ENCODE measurements around the gene SYT5. TPM values are rescaled to one million over a fixed set of nuclear protein-coding genes. Genes with fewer than 3 reads are reported as not detected.
"Not testable (repeated sequence)": the region's sequence is repeated elsewhere in the genome, so short reads cannot be mapped to it uniquely, and the experiment has no call there.

Gene SYT5
- total and polyA plus RNA-seq, 10 of the 15 experiments (the other 5 are each of a cell fraction or from before 2014, with no cell fraction given): 0.04 to 0.79 (median 0.26) TPM; not detected in 7

DNA sequence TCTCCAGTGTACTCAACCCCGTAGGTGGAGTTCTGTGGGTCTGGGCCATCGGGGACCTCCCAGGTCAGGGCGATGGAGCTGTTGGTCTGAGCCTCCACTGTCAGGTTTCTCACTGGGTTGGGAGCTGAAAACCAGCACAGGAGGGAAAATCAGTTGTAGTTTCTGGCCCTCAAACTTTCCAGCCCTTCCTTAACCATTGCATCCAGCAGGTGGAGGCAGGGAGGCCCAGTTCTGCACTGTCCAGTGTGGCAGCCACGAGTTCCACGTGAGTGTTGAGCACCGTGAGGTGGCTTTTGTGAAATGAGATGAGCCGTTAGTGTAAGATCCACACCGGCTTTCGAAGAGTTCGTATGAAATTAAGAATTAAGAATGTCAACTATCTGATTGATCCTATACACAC, 22.1 kb upstream of the SYT5 start:
- RAD21 ChIA-PET (ENCODE audit: unreplicated experiment); SMC1A ChIA-PET (ENCODE audit: uncharacterized antibody, unreplicated experiment); BruUV-seq (replicated peaks); H3K36me3 ChIP-seq (ENCODE audit: control insufficient read depth in 2 of 2, insufficient read depth in 2 of 2, low read length in 1 of 2); H3K4me1 ChIP-seq (ENCODE audit: control insufficient read depth, insufficient read depth, low read length); H2AFZ ChIP-seq (ENCODE audit: control insufficient read depth, low read depth, low read length); H3K4me3 ChIP-seq; CTCF ChIA-PET; DNase-seq (ENCODE audit: low read depth, low spot score); H3K4me2 ChIP-seq (ENCODE audit: control insufficient read depth, insufficient read depth); H3K9ac ChIP-seq (ENCODE audit: control insufficient read depth, insufficient read depth, low read length); H3K27ac ChIP-seq (ENCODE audit: control insufficient read depth, insufficient read depth); in situ Hi-C loops (cut with MboI); FAIRE-seq; ATAC-seq; H3K27me3 ChIP-seq (replicated peaks in 1 of 2; ENCODE audit: control insufficient read depth in 2 of 2, insufficient read depth in 2 of 2, low read length in 1 of 2); H3K9me3 ChIP-seq (replicated peaks; ENCODE audit: control insufficient read depth, insufficient read depth, low read length); H3K79me2 ChIP-seq (ENCODE audit: control insufficient read depth, insufficient read depth, low read length); H4K20me1 ChIP-seq (ENCODE audit: control insufficient read depth, insufficient read depth); intact Hi-C loops (cut with micrococcal nuclease; ENCODE audit: unreplicated experiment): not testable (repeated sequence)
- 37% methylated on average over 10 of the region's 10 CpGs for WGBS (ENCODE audit: insufficient coverage, insufficient replicate concordance, low lambda C conversion rate, missing lambda C conversion rate)
- TF ChIP-seq, protein P1, sequence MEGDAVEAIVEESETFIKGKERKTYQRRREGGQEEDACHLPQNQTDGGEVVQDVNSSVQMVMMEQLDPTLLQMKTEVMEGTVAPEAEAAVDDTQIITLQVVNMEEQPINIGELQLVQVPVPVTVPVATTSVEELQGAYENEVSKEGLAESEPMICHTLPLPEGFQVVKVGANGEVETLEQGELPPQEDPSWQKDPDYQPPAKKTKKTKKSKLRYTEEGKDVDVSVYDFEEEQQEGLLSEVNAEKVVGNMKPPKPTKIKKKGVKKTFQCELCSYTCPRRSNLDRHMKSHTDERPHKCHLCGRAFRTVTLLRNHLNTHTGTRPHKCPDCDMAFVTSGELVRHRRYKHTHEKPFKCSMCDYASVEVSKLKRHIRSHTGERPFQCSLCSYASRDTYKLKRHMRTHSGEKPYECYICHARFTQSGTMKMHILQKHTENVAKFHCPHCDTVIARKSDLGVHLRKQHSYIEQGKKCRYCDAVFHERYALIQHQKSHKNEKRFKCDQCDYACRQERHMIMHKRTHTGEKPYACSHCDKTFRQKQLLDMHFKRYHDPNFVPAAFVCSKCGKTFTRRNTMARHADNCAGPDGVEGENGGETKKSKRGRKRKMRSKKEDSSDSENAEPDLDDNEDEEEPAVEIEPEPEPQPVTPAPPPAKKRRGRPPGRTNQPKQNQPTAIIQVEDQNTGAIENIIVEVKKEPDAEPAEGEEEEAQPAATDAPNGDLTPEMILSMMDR (IDR thresholded peaks at IDR 0.05 in 2 of 3, conservative IDR thresholded peaks at IDR 0.05 in 1 of 3; ENCODE audit: control insufficient read depth in 2 of 3, extremely low read depth in 1 of 3, insufficient read depth in 1 of 3, low read depth in 3 of 3, low read length in 3 of 3): 0 out of 6 replicates have a peak, but pooled peaks of 1 of the 3 experiments have one; percentile 9
- POLR2A ChIA-PET: interaction anchor here (0.6 kb wide), 1 partner anchor 8 kb away, joined by 4 read pairs; no protein-coding TSS in a partner anchor

DNA sequence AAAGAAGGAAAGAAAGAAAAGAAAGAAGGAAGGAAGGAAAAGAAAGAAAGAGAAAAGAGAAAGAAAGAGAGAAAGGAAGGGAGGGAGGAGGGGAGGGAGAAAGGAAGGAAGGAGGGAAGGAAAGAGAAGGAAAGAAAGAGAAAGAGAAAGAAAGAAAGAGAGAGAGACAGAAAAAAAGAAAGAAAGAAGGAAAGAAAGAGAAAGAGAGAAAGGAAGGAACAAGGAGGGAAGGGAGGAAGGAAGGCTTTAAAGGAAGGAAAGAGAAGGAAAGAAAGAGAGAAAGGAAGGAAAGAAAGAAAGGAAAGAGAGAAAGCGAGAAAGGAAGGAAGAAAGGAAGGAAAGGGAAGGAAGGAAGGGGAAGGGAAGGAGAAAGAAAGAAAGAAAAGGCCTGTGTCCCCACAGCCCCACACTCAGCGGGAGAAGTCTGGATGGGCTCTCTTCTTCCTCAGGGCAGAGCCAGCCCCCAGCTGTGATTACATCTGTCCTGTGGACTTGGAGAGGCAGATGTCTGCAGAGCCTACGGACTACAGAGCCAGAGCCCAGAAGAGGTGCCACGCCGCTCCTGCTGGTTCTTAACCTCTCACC, 19.6 kb upstream of the SYT5 start:
- no peak for FAIRE-seq
- in situ Hi-C loops (cut with MboI): no loop called here
- H3K9me3 ChIP-seq (replicated peaks; ENCODE audit: control insufficient read depth, insufficient read depth, low read length): no peaks in the 10 kb centered on the region
- H3K27ac ChIP-seq (ENCODE audit: control insufficient read depth, insufficient read depth): no peak overlapping the region
- no peak for TF ChIP-seq FOS (IDR thresholded peaks at IDR 0.05; ENCODE audit: borderline replicate concordance, extremely low read depth, insufficient read length)
- TF ChIP-seq, protein P2, sequence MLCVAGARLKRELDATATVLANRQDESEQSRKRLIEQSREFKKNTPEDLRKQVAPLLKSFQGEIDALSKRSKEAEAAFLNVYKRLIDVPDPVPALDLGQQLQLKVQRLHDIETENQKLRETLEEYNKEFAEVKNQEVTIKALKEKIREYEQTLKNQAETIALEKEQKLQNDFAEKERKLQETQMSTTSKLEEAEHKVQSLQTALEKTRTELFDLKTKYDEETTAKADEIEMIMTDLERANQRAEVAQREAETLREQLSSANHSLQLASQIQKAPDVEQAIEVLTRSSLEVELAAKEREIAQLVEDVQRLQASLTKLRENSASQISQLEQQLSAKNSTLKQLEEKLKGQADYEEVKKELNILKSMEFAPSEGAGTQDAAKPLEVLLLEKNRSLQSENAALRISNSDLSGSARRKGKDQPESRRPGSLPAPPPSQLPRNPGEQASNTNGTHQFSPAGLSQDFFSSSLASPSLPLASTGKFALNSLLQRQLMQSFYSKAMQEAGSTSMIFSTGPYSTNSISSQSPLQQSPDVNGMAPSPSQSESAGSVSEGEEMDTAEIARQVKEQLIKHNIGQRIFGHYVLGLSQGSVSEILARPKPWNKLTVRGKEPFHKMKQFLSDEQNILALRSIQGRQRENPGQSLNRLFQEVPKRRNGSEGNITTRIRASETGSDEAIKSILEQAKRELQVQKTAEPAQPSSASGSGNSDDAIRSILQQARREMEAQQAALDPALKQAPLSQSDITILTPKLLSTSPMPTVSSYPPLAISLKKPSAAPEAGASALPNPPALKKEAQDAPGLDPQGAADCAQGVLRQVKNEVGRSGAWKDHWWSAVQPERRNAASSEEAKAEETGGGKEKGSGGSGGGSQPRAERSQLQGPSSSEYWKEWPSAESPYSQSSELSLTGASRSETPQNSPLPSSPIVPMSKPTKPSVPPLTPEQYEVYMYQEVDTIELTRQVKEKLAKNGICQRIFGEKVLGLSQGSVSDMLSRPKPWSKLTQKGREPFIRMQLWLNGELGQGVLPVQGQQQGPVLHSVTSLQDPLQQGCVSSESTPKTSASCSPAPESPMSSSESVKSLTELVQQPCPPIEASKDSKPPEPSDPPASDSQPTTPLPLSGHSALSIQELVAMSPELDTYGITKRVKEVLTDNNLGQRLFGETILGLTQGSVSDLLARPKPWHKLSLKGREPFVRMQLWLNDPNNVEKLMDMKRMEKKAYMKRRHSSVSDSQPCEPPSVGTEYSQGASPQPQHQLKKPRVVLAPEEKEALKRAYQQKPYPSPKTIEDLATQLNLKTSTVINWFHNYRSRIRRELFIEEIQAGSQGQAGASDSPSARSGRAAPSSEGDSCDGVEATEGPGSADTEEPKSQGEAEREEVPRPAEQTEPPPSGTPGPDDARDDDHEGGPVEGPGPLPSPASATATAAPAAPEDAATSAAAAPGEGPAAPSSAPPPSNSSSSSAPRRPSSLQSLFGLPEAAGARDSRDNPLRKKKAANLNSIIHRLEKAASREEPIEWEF (IDR thresholded peaks at IDR 0.05; ENCODE audit: insufficient replicate concordance, low read depth, low read length): no peak
- H3K27me3 ChIP-seq (replicated peaks in 1 of 2; ENCODE audit: control insufficient read depth in 2 of 2, insufficient read depth in 2 of 2, low read length in 1 of 2): no peaks in the 10 kb centered on the region; a peak in 1 of 4 replicates
- DNase-seq (ENCODE audit: low read depth, low spot score): no peak
- CTCF ChIA-PET: no interaction called here
- no peaks in the 10 kb centered on the region for H3K79me2 ChIP-seq (ENCODE audit: control insufficient read depth, insufficient read depth, low read length)
- POLR2A ChIA-PET: no interaction called here
- no TSS peak for BruUV-seq (replicated peaks)
- intact Hi-C loops (cut with micrococcal nuclease; ENCODE audit: unreplicated experiment): no loop called here
- no peak overlapping the region for H3K4me2 ChIP-seq (ENCODE audit: control insufficient read depth, insufficient read depth)
- no peaks in the 10 kb centered on the region for H3K4me1 ChIP-seq (ENCODE audit: control insufficient read depth, insufficient read depth, low read length)
- H3K36me3 ChIP-seq (ENCODE audit: control insufficient read depth in 2 of 2, insufficient read depth in 2 of 2, low read length in 1 of 2): no peaks in the 10 kb centered on the region
- H3K4me3 ChIP-seq: no peak overlapping the region
- RAD21 ChIA-PET (ENCODE audit: unreplicated experiment): no interaction called here
- no peak for ATAC-seq
- WGBS (ENCODE audit: insufficient coverage, insufficient replicate concordance, low lambda C conversion rate, missing lambda C conversion rate): 28% methylated on average over 5 of the region's 5 CpGs
- H4K20me1 ChIP-seq (ENCODE audit: control insufficient read depth, insufficient read depth): no peaks in the 10 kb centered on the region
- H3K9ac ChIP-seq (ENCODE audit: control insufficient read depth, insufficient read depth, low read length): no peak overlapping the region
- SMC1A ChIA-PET (ENCODE audit: uncharacterized antibody, unreplicated experiment): no interaction called here
- H2AFZ ChIP-seq (ENCODE audit: control insufficient read depth, low read depth, low read length): no peak overlapping the region
